HuH-7 (cell line): Measurements from ENCODE around the gene FAM177A1.
A peak's percentile ranks its signal among the peaks of the same experiment; 100 is the strongest.
"Not testable (repeated sequence)": the region's sequence is repeated elsewhere in the genome, so short reads cannot be mapped to it uniquely, and the experiment has no call there.

Experiments used
- DNase-seq: peaks from one replicate; pipeline ENCODE4 v3.0.0; 2011; ENCODE audit warnings: low spot score

FAM177A1 gene

DNA sequence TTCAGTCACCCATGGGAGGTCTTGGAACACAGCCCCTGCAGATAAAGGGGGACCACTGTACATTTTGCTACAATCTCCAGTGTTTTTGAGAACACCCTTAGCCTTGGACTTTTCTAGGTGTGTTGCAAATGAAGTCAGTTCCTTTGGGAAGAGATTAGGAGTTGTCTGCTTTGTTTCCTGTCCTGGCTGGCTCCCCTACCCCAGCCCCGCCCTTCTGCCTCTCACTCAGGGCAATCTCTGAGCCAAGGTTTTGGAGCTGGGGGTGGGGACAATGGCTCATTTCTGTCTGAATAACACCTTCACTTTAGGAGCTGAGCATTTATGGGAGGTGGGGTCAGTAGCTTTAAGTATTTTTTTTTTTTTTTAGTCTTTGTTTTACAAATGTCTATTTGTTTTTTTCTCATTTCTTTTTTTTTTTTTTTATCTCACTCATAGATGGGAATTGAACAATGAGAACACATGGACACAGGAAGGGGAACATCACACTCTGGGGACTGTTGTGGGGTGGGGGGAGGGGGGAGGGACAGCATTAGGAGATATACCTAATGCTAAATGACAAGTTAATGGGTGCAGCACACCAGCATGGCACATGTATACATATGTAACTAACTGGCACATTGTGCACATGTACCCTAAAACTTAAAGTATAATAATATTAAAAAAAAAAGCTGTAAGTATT, 15.2 kb downstream of the FAM177A1 start:
- DNase-seq, result not testable (repeated sequence)

- DNase-seq, result not testable (repeated sequence)
Observed at GRCh38 chr14:35065731-35066130, 19.7 kb downstream of the FAM177A1 start.

DNA sequence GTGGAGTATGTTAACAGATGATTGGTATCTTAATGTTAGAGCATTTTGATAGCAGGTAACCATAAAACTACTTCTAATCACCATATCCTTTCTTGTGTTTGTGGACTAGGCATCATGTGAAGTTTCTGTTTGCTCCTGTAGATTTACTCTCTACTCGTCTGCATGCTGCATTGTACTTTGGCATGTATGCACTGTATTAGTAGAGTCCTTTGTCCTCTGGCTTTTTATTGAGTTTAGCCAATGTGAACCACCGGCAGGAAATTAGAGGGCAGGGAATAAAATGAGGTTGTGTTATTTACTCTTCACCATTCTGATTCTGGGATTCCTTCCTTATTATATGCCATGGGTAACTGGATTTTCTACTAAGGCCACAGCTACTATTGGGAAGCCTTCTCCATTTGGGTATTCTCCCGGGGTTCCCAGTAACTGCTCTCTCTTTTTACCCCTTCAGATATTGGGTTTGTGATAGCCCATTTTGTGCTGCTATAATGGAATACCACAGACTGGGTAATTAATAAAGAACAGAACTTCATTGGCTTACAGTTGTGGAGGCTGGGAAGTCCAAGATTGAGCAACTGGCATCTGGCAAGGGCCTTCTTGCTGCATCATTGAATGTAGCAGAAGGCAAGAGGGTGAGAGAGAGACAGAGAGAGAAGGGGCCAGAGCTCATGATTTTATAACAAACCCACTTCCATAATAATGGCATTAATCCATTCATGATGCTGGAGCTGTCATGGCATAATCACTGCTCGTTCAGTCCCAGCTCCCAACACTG, 22.4 kb downstream of the FAM177A1 start:
- no peak for DNase-seq

GRCh38 chr14:35072226-35072625, 26.2 kb downstream of the FAM177A1 start:
- no peak for DNase-seq

GRCh38 chr14:35073486-35073885, 27.4 kb downstream of the FAM177A1 start:
- DNase-seq, result no peak

GRCh38 chr14:35078082-35078481, 32.0 kb downstream of the FAM177A1 start:
- peak; percentile 8 for DNase-seq

- DNase-seq, result no peak
Observed at GRCh38 chr14:35079742-35080141, 33.7 kb downstream of the FAM177A1 start.

- DNase-seq, result no peak
Observed at GRCh38 chr14:35083530-35084150, 37.6 kb downstream of the FAM177A1 start.

- no peak for DNase-seq
Observed at GRCh38 chr14:35085441-35085840, 39.4 kb downstream of the FAM177A1 start.

DNA sequence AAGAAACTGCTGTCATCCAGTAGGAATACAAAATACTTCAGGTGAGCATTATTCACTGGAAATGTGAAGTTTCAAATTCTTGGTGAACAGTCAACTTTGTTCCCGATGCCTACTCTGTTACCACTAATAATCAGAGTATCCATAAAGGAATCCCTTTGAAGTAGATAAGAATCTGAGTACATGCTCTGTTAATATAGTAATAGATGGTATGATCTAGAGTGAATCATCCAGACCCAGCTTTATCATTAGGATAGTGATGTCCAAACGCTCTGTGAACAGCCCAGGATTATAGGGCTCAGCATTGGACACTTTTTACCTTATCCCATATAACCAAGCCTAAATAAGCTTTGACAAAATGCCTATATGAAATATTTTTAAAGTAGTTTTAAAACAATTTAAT, 42.4 kb downstream of the FAM177A1 start:
- DNase-seq, result no peak

DNA sequence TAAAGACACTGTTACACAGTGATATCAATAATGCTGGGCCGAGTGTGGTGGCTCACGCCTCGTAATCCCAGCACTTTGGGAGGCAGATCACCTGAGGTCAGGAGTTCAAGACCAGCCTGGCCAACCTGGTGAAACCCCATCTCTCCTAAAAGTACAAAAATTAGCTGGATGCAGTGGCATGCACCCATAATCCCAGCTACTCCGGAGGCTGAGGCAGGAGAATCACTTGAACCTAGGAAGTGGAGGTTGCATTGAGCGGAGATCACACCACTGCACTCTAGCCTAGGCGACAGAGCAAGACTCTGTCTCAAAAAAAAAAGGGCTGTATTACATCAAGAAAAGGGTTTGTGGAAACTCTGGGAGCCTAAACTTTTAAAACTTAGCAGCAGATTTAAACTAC, 48.6 kb downstream of the FAM177A1 start:
- DNase-seq, result not testable (repeated sequence)

DNA sequence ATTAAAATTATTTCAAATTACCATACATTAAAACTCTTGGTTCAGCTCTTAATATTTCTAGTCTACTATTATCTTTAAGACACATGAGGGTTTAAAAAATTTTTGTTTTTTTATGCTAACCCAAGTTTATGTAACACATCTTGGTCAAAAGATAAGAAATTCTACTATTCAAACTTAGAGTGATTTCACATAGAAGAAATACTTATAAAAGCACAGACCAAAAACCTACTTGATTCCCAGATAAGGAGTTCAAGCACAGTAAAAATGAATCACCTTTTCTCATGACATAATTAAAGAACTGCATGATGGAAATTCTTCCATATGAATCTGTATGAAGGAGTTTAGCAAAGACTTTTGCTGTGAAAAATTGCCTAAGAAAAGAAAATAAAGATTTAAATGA, 61.8 kb downstream of the FAM177A1 start:
- no peak for DNase-seq

GRCh38 chr14:35112641-35113040, 66.6 kb downstream of the FAM177A1 start:
- no peak for DNase-seq

- DNase-seq, result no peak
Observed at GRCh38 chr14:35113308-35113950, 67.4 kb downstream of the FAM177A1 start.

GRCh38 chr14:35114036-35114435, 68.0 kb downstream of the FAM177A1 start:
- no peak for DNase-seq

DNA sequence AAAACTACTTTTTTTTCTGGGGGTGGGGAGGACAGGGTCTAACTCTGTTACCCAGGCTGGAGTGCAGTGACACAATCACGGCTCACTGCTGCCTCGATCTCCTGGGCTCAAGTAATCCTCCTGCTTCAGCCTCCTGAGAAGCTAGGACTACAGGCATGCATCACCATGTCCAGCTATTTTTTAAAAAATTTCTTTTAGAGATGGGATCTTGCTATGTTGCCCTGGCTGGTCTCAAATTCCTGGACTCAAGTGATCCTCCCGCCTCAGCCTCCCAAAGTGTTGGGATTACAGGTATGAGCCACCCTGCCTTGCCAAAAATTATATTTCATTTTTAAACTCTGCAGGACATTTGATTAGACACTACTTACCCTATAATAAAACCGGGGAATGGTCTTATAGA, 70.2 kb downstream of the FAM177A1 start:
- no peak for DNase-seq

GRCh38 chr14:35117112-35117511, 71.0 kb downstream of the FAM177A1 start:
- no peak for DNase-seq

DNA sequence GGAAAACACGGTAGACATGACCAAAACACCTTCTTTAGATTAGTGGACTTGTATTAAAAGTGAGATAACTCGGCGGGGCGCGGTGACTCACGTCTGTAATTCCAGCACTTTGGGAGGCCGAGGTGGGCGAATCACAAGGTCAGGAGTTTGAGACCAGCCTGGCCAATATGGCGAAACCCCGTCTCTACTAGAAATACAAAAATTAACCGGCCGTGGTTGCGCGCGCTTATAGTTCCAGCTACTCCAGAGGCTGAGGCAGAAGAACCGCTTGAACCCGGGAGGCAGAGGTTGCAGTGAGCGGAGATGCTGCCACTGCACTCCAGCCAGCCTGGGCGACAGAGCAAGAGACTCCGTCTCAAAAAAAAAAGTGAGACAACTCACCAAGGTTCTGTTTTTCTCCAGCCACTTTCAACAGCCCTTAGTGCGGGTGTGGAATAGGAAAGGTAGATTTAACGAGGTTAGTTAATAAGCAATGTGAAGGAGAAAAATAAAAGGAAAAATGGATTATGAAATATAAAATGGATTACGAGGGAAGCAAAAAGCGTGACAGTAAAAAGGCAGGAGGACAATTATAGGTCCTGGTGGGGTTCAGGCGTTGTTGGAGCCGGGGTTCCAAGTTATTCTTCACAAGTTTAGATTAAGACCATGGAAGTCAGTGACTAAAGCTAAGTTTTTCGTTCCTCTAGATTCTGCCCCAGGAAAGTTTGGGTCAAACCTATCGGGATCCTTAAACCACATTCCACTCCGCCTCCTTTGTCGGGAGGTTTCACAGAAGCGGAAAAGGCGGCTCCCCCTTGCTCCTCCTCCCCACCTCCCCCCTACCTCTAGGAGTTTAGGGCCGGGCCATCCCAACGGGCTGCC, 75.2 kb downstream of the FAM177A1 start:
- DNase-seq, result no peak

DNA sequence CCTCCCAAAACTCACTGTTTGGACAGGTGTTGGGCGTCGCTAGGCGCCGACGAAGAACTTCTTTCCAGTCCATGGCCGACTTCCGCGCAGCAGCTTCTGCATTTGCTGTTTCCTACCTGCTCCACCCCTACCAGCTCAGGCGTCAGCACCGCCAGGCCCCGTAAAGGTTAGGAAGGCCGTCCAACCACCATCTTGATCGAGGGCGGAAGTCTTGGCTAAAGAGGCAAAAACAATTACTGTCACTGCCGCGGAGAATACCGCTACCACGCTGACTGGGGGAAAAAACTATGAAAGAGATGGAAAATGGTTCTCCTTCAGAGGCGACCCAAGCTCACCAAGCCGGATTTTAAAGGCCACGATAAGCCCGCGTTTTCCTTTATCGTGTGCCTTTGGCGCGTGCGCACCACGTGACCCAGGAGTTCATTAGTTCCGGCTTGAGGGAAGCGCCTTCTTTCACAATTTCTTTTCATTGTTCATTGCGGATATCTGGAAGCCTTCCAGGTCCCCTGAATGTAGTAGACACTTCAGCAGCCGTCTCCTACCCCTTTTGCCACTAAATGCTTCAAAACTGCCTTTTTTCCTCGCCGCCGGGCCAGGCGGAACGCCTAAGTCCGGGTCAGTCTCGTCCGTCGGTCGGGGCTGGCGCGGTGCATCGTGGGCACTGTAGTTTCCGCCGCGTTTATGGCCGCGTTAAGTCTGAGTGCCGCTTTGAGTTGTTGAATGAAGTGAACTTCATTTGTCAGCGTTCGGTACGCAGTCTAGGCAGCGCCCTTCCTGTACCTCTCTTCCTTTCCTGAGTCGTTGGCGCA, 76.0 kb downstream of the FAM177A1 start, which contains the start of the genes PPP2R3C and PRORP:
PPP2R3C (minus strand) TSS at position 104 of the 809 bp plus-strand sequence; CDS start at position 73, 31 bp downstream.
PRORP (plus strand) TSS at position 666 of the 809 bp plus-strand sequence. CDS start 694 bp downstream, outside the sequence.
- DNase-seq, result peak; percentile 59

GRCh38 chr14:35122696-35123387, 76.8 kb downstream of the FAM177A1 start:
- DNase-seq, result no peak
